ENCODE data around the gene NELFE.

DNA sequence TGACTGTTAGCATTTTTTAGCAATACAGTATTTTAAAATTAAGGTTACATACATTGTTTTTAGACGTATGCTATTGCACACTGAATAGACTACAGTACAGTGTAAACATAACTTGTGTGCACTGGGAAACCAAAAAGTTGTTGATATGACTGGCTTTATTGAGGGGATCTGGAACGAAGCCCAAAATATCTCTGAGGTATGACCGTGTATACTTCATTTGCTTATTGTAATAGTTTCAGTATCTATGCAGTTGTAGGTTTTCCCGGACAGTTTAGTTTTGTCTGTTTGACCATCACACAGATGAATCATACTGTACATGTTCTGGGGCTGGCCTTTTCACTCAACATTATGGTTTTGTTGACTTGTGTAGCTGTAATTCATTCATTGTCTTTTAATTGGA lies 50.0 kb downstream of the NELFE start:
- TF ChIP-seq EZH2 (IDR thresholded peaks at IDR 0.05; ENCODE audit: borderline replicate concordance) (no peak), EZH2phosphoT487 (IDR thresholded peaks at IDR 0.05; ENCODE audit: low read depth, severe bottlenecking, unreplicated experiment) (no peak)
- TF ChIP-seq, protein P1, sequence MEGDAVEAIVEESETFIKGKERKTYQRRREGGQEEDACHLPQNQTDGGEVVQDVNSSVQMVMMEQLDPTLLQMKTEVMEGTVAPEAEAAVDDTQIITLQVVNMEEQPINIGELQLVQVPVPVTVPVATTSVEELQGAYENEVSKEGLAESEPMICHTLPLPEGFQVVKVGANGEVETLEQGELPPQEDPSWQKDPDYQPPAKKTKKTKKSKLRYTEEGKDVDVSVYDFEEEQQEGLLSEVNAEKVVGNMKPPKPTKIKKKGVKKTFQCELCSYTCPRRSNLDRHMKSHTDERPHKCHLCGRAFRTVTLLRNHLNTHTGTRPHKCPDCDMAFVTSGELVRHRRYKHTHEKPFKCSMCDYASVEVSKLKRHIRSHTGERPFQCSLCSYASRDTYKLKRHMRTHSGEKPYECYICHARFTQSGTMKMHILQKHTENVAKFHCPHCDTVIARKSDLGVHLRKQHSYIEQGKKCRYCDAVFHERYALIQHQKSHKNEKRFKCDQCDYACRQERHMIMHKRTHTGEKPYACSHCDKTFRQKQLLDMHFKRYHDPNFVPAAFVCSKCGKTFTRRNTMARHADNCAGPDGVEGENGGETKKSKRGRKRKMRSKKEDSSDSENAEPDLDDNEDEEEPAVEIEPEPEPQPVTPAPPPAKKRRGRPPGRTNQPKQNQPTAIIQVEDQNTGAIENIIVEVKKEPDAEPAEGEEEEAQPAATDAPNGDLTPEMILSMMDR (IDR thresholded peaks at IDR 0.05; ENCODE audit: poor library complexity): no peak
